ENCODE results near the gene MYL12B.
"Not testable (repeated sequence)": the region's sequence is repeated elsewhere in the genome, so short reads cannot be mapped to it uniquely, and the experiment has no call there.

The MYL12B gene

DNA sequence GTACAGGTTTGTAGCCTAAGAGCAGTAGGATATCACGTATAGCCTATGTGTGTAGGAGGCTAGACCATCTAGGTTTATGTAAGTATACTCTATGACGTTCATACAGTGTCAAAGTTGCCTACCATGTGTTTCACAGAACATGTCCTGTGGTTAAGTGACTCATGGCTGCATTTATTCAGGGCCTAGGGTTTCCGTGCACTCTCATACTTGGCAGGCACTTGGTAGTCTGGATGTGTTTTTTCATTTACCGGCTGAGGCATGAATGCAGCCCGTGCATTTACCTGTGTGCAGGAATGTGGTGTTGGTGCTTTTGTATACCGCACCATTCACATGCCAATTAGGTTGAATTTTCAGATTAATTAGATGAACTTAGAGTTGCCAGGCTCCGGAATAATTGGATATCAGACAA lies 43.4 kb downstream of the MYL12B start:
- peak; percentile 65 for DNase-seq

DNA sequence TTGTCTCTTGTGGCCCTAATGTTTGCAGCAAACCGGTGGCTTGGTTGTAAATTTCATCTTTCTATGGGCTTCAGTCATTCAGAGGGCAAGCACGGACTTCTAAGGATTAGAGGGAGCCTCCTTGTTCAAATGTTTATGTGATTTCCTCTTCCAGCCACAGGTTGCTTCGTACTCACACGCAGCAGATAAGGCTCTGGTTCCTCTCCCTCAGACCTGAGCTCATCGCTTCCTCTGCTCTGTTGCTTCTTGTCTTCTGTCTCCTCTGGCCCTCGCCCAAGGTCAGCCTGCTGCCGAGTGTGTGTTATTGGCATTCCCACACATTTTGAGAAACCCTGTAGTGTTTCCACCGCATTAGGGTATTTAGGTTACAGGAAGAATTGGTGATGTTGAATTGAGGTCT lies 44.0 kb downstream of the MYL12B start:
- no peak for DNase-seq

DNA sequence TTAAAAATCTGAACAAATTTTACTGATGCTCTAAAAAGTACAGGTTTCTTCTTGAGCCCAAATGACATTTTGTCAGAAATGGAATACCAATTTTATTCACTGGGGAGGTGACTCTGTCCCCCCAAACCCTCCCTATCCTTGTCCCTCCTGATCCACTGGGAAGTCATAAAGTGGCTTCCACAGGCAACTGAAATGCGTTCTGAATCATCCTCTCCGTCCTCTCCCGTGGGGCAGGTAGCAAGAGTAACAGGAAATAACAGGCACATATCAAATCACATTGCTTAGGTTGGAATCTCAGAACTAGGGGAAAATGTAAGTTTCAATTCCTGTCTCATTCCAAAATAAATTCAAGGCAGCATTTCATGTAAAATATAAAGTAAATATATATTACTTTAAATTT lies 44.5 kb downstream of the MYL12B start:
- DNase-seq: no peak

DNA sequence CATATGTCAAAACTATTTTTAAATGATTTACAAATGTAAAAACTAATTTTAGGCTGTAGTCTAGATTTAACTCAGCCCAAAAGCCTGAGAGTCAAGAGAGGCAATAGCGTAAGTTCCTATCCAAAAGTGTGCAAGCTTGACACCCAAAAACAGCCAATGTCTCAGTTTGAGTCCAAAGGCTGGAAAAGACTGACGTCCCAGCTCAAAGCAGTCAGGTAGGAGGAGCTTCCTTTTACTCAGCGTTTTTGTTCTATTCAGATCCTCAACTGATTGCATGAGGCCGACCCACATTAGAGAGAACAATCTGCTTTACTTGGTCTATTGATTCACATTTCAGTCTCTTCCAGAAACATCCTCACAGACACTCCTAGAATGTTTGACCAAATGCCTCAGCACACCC lies 51.8 kb downstream of the MYL12B start:
- DNase-seq: no peak

DNA sequence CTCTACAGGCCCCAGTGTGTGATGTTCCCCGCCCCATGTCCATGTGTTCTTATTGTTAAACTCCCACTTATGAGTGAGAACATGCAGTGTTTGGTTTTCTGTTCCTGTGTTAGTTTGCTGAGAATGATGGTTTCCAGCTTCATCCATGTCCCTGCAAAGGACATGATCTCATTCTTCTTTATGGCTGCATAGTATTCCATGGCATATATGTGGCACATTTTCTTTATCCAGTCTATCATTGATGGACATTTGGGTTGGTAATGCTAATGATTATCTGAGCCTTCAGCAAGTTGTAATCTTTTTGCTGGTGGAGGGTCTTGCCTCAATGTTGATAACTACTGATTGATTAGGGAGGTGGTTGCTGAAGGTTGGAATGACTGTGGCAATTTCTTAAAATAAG lies 53.4 kb downstream of the MYL12B start:
- DNase-seq: not testable (repeated sequence)

DNA sequence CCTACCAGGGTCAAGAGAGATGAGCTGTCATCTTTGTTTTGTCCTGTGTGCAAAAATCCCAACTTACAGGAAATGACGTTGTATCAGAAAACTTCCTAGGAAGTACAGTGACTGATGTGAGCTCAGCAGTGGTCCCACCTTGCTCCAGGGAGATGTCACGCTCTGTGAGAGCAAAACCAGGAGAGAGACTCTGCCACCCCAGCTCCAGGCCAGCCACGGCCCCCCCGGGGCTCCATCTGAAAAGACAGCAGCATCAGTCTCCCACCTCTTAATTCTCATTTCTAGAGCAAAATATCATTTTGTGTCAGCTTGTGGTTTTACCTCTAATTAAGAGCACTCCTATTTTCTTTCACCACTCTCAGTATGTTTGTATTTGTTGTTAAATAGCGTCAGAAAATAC lies 57.5 kb downstream of the MYL12B start:
- DNase-seq: no peak

DNA sequence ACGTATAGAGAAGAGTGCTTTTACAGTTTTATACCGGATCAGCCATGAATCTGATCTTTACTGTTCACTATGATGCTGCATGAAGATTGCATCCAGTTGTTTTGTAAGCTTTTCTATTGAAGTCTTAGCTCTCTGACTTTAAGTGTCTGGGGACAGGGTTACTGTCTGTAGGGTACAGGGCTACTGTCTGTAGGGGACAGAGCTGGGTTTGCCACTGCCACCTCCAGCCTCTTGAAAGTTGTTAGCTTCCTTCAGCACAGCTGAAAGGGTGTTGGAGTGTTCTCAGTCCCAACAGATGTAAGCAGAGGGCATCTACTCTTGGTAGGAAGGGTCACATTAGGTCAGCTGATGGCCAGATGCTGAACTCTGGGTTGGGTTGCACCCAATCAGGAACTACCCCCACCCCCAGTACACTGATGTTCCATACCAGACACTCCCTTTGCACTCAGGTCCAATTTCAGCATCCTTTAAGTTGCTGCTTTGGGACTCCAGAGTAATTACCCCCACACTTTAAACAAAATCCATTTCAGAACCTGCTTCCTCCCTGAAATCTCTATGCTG lies 58.0 kb downstream of the MYL12B start:
- DNase-seq: no peak

DNA sequence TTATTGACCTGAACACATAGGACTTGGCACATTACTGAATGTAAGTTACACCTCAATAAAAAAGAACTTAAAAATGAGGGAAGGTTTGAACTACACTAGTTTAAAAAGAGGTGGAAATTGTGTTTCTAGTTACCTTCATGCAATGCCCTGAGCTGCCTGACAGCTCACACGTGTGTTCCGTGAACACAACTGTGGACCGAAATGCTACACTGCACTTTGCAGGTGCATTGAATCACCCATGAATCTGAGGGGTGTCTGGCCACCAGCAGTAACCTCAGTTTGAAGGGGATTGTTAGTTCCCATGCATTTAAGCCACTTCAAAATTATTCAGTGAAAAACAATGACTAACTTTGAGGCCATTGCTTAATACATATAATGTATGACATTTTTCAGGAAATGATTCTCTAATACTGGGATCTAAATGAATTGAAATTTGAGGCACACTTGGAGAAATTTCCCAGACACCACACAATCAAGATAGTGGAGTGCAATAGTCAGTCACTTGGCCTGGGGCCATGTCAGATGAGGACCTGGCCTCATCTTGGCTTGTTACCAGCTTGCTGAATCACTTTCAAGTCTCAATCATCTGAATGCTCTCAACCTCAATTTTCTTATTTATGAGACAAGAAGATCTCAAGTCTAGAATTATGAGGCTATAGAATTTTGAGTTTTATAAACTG lies 59.3 kb downstream of the MYL12B start:
- no peak for DNase-seq

DNA sequence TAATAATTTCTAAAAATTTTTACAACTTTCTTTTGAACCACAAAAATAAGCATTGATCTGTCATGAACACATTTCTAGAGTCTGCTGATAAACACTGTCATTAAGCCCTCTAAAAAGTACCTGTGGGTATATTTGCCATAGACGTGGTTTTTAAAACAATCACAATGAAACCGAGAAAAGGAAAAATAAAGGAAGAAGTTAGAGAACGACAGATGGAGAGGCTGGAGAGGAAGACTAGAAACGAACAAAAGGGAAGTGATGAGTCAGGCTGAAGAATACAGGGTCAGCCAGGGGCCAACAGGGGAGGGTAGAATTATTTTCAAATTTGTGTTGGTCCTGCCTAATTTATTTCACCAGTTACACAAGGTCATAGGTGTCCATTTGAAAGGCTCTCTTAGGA lies 62.0 kb downstream of the MYL12B start:
- no peak for DNase-seq
